ENCODE results near the gene NFATC4. TPM values are rescaled to one million over a fixed set of nuclear protein-coding genes. Genes with fewer than 3 reads are reported as not detected.
A peak's percentile ranks its signal among the peaks of the same experiment; 100 is the strongest.

The NFATC4 gene
- 95.8 and 151 TPM in 2 replicates for polyA plus RNA-seq (2011; rRNA removed)
- polyA minus RNA-seq (2011; rRNA and poly(A)+ RNA removed), result 112 and 143 TPM in 2 replicates

- CTCF ChIA-PET, result interaction anchor here (1.4 to 8.4 kb wide), 3 partner anchors 17 to 63 kb away, joined by 3 to 59 read pairs (median 51); partner anchors contain the start of genes ADCY4, CBLN3 and KHNYN
Measured at GRCh38 chr14:24367514-24368211, at the start of gene NFATC4. Gene NFATC4, plus strand, starts transcription at chr14:24368184. Its CDS starts 157 bp downstream, at chr14:24368341.

DNA sequence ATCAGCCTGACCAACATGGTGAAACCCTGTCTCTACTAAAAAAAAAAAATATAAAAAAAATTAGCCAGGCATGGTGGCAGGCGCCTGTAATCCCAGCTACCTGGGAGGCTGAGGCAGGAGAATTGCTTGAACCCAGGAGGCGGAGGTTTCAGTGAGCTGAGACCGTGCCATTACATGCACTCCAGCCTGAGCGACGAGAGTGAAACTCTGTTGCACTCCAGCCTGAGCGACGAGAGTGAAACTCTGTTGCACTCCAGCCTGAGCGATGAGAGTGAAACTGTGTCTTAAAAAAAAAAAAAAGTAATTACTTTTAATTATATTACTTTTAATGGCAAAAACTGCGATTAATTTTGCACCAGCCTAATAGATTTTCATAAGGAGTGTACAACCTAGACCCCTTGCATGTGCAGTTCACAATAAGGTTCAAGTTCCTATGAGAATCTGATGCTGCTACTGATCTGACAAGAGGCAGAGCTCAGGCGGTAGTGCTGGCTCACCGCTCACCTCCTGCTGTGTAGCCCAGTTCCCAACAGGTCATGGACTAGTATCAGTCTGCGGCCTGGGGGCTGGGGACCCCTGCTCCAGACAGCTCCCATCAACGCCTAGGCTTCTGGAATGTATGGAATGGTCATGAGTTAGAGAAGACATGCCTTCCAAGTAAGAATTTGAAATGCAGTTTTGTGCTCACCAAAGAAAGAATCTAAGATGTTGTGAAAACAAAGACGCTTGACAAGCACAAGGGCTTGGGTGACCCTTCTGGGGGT lies 46.6 kb upstream of the NFATC4 start:
- DNase-seq (ENCODE audit: low read depth), result no peak
- Histone ChIP-seq H3K4me3 (ENCODE audit: low read depth, low read length) (no peak overlapping the region), H3K27me3 (ENCODE audit: control insufficient read depth, insufficient read depth, low read length) (peaks cover 4% of the 10 kb centered on the region; the same call in 1 of the 2 replicates), H3K36me3 (ENCODE audit: control insufficient read depth, insufficient read depth, low read length) (no peaks in the 10 kb centered on the region)
- ChIA-PET CTCF (interaction anchor here (0.7 to 5.6 kb wide), 6 partner anchors 11 to 114 kb away, joined by 3 to 44 read pairs (median 24); partner anchors contain the start of genes CIDEB, KHNYN, LTB4R and LTB4R2), POLR2A (no interaction called here)
- no peak for TF ChIP-seq CTCF (IDR thresholded peaks at IDR 0.05; ENCODE audit: insufficient read depth, low read depth, low read length)

More at GRCh38 chr14:24367514-24368211, at the start of gene NFATC4:
- POLR2A ChIA-PET, result no interaction called here
- peak; percentile 79 for DNase-seq (ENCODE audit: low read depth)
- Histone ChIP-seq H3K27me3 (ENCODE audit: control insufficient read depth, insufficient read depth, low read length) (no peaks in the 10 kb centered on the region), H3K36me3 (ENCODE audit: control insufficient read depth, insufficient read depth, low read length) (peaks cover 20% of the 10 kb centered on the region), H3K4me3 (ENCODE audit: low read depth, low read length) (peak within 1 kb of the TSS; percentile 98)
- no peak for TF ChIP-seq CTCF (IDR thresholded peaks at IDR 0.05; ENCODE audit: insufficient read depth, low read depth, low read length)

DNA sequence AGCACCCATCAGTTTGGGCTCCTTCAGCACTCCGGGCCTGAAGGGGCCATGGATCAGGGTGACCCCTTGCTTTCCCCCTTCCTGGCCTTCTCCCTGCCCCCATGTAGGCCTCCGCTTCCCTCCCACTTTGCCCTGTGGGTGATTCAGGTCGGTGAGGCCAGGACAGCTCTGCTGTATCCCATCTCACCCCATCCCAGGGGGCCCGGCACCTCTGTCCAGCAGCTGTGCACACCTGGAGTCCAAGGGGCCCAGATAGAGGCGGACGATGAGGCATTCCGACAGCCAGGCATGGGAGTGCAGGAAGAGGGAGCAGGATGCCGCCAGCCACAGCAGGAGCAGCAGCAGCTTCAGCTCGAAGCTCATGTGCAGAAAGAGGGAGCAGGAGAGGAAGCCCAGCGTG lies 45.3 kb upstream of the NFATC4 start:
- CTCF ChIA-PET, result interaction anchor here (0.7 to 5.6 kb wide), 6 partner anchors 10 to 113 kb away, joined by 3 to 44 read pairs (median 24); partner anchors contain the start of genes CIDEB, KHNYN, LTB4R and LTB4R2
- DNase-seq (ENCODE audit: low read depth), result no peak
- Histone ChIP-seq H3K27me3 (ENCODE audit: control insufficient read depth, insufficient read depth, low read length) (peaks cover 4% of the 10 kb centered on the region; the same call in 1 of the 2 replicates), H3K36me3 (ENCODE audit: control insufficient read depth, insufficient read depth, low read length) (no peaks in the 10 kb centered on the region), H3K4me3 (ENCODE audit: low read depth, low read length) (no peak overlapping the region)
- POLR2A ChIA-PET, result no interaction called here
- no peak for TF ChIP-seq CTCF (IDR thresholded peaks at IDR 0.05; ENCODE audit: insufficient read depth, low read depth, low read length)

- DNase-seq (ENCODE audit: low read depth), result no peak
- TF ChIP-seq CTCF (IDR thresholded peaks at IDR 0.05; ENCODE audit: insufficient read depth, low read depth, low read length), result no peak
- ChIA-PET CTCF (interaction anchor here (0.6 to 5.6 kb wide), 7 partner anchors 10 to 113 kb away, joined by 3 to 44 read pairs (median 12); partner anchors contain the start of genes CIDEB, KHNYN, LTB4R and LTB4R2), POLR2A (no interaction called here)
- no peak overlapping the region for H3K4me3 ChIP-seq (ENCODE audit: low read depth, low read length)
- peaks cover 4% of the 10 kb centered on the region; the same call in 1 of the 2 replicates for H3K27me3 ChIP-seq (ENCODE audit: control insufficient read depth, insufficient read depth, low read length)
- H3K36me3 ChIP-seq (ENCODE audit: control insufficient read depth, insufficient read depth, low read length), result no peaks in the 10 kb centered on the region
Measured at GRCh38 chr14:24323341-24323740, 44.6 kb upstream of the NFATC4 start.

Data from BJ (cell line).